Gastroesophageal sphincter (tissue), 3 donors: ENCODE results near the gene CD4.

Experiments used
- CTCF ChIP-seq, 4 experiments: fragments of 200-600 bp in 2 of 4; fragments of 450-650 bp in 2 of 4; sonication (generic) in 1 of 4; IDR thresholded peaks; one replicate each; pipeline ENCODE4 v1.5.1; 2017 to 2019; ENCODE audit warnings: antibody characterized with exemption in 4 of 4, mild to moderate bottlenecking in 2 of 4, moderate library complexity in 2 of 4
- EP300 ChIP-seq: sonication (generic); formaldehyde crosslinking; IDR thresholded peaks from one replicate; pipeline ENCODE4 v1.6.1; 2017; ENCODE audit warnings: antibody characterized with exemption, mild to moderate bottlenecking
- POLR2A ChIP-seq, 2 donors: fragments of 450-650 bp; IDR thresholded peaks; one replicate each; pipeline ENCODE4 v1.6.1; 2017; ENCODE audit warnings: antibody characterized with exemption in 2 of 2, mild to moderate bottlenecking in 2 of 2, moderate library complexity in 1 of 2
- POLR2AphosphoS5 ChIP-seq: sonication (generic); formaldehyde crosslinking; IDR thresholded peaks from one replicate; pipeline ENCODE4 v1.6.1; 2017; ENCODE audit warnings: antibody characterized with exemption

GRCh38 chr12:6784761-6785160, 4.6 kb upstream of the CD4 start:
- TF ChIP-seq POLR2A (IDR thresholded peaks at IDR 0.05) (no peak), CTCF (IDR thresholded peaks at IDR 0.05) (no peak), EP300 (no peak), POLR2AphosphoS5 (no peak)
